ENCODE measurements around the gene LCE3A.
"Not testable (repeated sequence)": the region's sequence is repeated elsewhere in the genome, so short reads cannot be mapped to it uniquely, and the experiment has no call there.

Gene LCE3A

GRCh38 chr1:152622803-152623202 lies at the start of gene LCE3A:
TSS of gene LCE3A (minus strand) at chr1:152623103. CDS start at chr1:152623103, 0 bp downstream.
- no peak within 1 kb of the TSS for H3K27ac ChIP-seq (ENCODE audit: low read depth in 2 of 2, low read length in 2 of 2)
- peaks cover 0 to 3% of the 10 kb centered on the region in 2 donors for H3K9me3 ChIP-seq (ENCODE audit: control insufficient read depth in 2 of 2, low read length in 2 of 2)
- H3K36me3 ChIP-seq (ENCODE audit: control insufficient read depth in 2 of 2, insufficient read depth in 2 of 2, low read length in 2 of 2), result no peaks in the 10 kb centered on the region
- H3K27me3 ChIP-seq (ENCODE audit: control insufficient read depth in 2 of 2, insufficient read depth in 2 of 2, low read length in 2 of 2), result no peaks in the 10 kb centered on the region
- no peak within 1 kb of the TSS for H3K9ac ChIP-seq (ENCODE audit: low read depth in 1 of 2, low read length in 2 of 2)
- H3K4me1 ChIP-seq (ENCODE audit: control insufficient read depth in 2 of 2, insufficient read depth in 2 of 2, low read length in 2 of 2), result no peaks in the 10 kb centered on the region
- no peak within 1 kb of the TSS for H3K4me3 ChIP-seq (ENCODE audit: low read length in 2 of 2)

- Histone ChIP-seq H3K4me3 (ENCODE audit: low read length in 2 of 2) (no peak overlapping the region), H3K9me3 (ENCODE audit: control insufficient read depth in 2 of 2, low read length in 2 of 2) (no peaks in the 10 kb centered on the region), H3K36me3 (ENCODE audit: control insufficient read depth in 2 of 2, insufficient read depth in 2 of 2, low read length in 2 of 2) (no peaks in the 10 kb centered on the region), H3K27me3 (ENCODE audit: control insufficient read depth in 2 of 2, insufficient read depth in 2 of 2, low read length in 2 of 2) (peaks cover 0 to 3% of the 10 kb centered on the region in 2 donors), H3K27ac (ENCODE audit: low read depth in 2 of 2, low read length in 2 of 2) (no peak overlapping the region), H3K4me1 (ENCODE audit: control insufficient read depth in 2 of 2, insufficient read depth in 2 of 2, low read length in 2 of 2) (no peaks in the 10 kb centered on the region), H3K9ac (ENCODE audit: low read depth in 1 of 2, low read length in 2 of 2) (no peak overlapping the region)
Observed at GRCh38 chr1:152667648-152668047, 44.7 kb upstream of the LCE3A start.

- not testable (repeated sequence) for H3K9ac ChIP-seq (ENCODE audit: low read depth in 1 of 2, low read length in 2 of 2); H3K4me1 ChIP-seq (ENCODE audit: control insufficient read depth in 2 of 2, insufficient read depth in 2 of 2, low read length in 2 of 2); H3K36me3 ChIP-seq (ENCODE audit: control insufficient read depth in 2 of 2, insufficient read depth in 2 of 2, low read length in 2 of 2); H3K27me3 ChIP-seq (ENCODE audit: control insufficient read depth in 2 of 2, insufficient read depth in 2 of 2, low read length in 2 of 2); H3K9me3 ChIP-seq (ENCODE audit: control insufficient read depth in 2 of 2, low read length in 2 of 2); H3K27ac ChIP-seq (ENCODE audit: low read depth in 2 of 2, low read length in 2 of 2); H3K4me3 ChIP-seq (ENCODE audit: low read length in 2 of 2)
Observed at GRCh38 chr1:152666171-152666570, 43.3 kb upstream of the LCE3A start.

- Histone ChIP-seq H3K4me1 (ENCODE audit: control insufficient read depth in 2 of 2, insufficient read depth in 2 of 2, low read length in 2 of 2) (no peaks in the 10 kb centered on the region), H3K36me3 (ENCODE audit: control insufficient read depth in 2 of 2, insufficient read depth in 2 of 2, low read length in 2 of 2) (no peaks in the 10 kb centered on the region), H3K27me3 (ENCODE audit: control insufficient read depth in 2 of 2, insufficient read depth in 2 of 2, low read length in 2 of 2) (peaks cover 0 to 3% of the 10 kb centered on the region in 2 donors), H3K9me3 (ENCODE audit: control insufficient read depth in 2 of 2, low read length in 2 of 2) (no peaks in the 10 kb centered on the region), H3K27ac (ENCODE audit: low read depth in 2 of 2, low read length in 2 of 2) (no peak within 1 kb of the TSS), H3K4me3 (ENCODE audit: low read length in 2 of 2) (no peak within 1 kb of the TSS), H3K9ac (ENCODE audit: low read depth in 1 of 2, low read length in 2 of 2) (no peak within 1 kb of the TSS)
Observed at GRCh38 chr1:152663098-152663497, 40.2 kb upstream of the LCE3A start, which contains the start of gene LCE2D. TSS of gene LCE2D (plus strand) at chr1:152663380. CDS start at chr1:152664106, 726 bp downstream.

DNA sequence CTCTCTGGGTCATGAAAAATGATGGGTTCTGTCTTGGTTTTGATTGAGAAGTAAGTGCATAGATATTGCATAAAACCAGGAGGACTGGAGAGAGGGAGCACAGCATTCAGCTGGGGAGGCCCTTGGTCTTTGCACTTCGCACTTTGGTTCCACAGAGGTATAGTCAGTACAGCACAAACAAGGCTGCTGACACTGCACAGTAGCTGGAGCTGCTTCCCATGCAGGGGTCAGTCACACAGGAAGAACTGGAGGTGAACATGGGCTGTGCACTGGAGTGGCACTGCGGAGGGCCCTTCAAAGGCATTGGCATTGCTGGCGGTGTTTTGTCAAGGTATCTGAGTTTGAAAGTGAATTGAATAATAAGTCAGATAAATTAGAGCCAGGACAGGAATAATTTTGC lies 35.7 kb upstream of the LCE3A start:
- Histone ChIP-seq H3K4me3 (ENCODE audit: low read length in 2 of 2) (no peak overlapping the region), H3K27ac (ENCODE audit: low read depth in 2 of 2, low read length in 2 of 2) (no peak overlapping the region), H3K4me1 (ENCODE audit: control insufficient read depth in 2 of 2, insufficient read depth in 2 of 2, low read length in 2 of 2) (no peaks in the 10 kb centered on the region), H3K9me3 (ENCODE audit: control insufficient read depth in 2 of 2, low read length in 2 of 2) (no peaks in the 10 kb centered on the region), H3K27me3 (ENCODE audit: control insufficient read depth in 2 of 2, insufficient read depth in 2 of 2, low read length in 2 of 2) (peaks cover 0 to 3% of the 10 kb centered on the region in 2 donors), H3K9ac (ENCODE audit: low read depth in 1 of 2, low read length in 2 of 2) (no peak overlapping the region), H3K36me3 (ENCODE audit: control insufficient read depth in 2 of 2, insufficient read depth in 2 of 2, low read length in 2 of 2) (no peaks in the 10 kb centered on the region)

DNA sequence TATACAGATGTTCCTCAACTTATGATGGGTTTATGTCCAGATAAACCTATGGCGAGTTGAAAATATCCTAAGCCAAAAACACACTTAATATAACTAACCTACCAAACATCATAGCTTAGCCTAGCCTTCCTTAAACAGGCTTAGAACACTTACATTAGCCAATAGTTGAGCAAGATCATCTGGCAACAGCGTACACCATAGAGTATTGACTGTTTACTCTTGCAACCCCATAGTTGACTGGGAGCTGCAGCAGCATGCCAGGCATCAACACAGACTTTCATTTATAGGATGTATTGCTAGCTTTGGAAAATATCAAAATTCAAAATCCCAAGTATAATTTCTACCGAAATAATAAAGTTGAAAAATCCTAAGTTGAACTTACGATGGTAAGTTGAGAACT lies 34.8 kb upstream of the LCE3A start:
- Histone ChIP-seq H3K36me3 (ENCODE audit: control insufficient read depth in 2 of 2, insufficient read depth in 2 of 2, low read length in 2 of 2) (no peaks in the 10 kb centered on the region), H3K4me3 (ENCODE audit: low read length in 2 of 2) (no peak overlapping the region), H3K9ac (ENCODE audit: low read depth in 1 of 2, low read length in 2 of 2) (no peak overlapping the region), H3K4me1 (ENCODE audit: control insufficient read depth in 2 of 2, insufficient read depth in 2 of 2, low read length in 2 of 2) (no peaks in the 10 kb centered on the region), H3K27me3 (ENCODE audit: control insufficient read depth in 2 of 2, insufficient read depth in 2 of 2, low read length in 2 of 2) (peaks cover 0 to under 1% of the 10 kb centered on the region in 2 donors), H3K27ac (ENCODE audit: low read depth in 2 of 2, low read length in 2 of 2) (no peak overlapping the region), H3K9me3 (ENCODE audit: control insufficient read depth in 2 of 2, low read length in 2 of 2) (no peaks in the 10 kb centered on the region)

GRCh38 chr1:152656459-152656858 lies 33.6 kb upstream of the LCE3A start:
- Histone ChIP-seq H3K36me3 (ENCODE audit: control insufficient read depth in 2 of 2, insufficient read depth in 2 of 2, low read length in 2 of 2) (no peaks in the 10 kb centered on the region), H3K4me1 (ENCODE audit: control insufficient read depth in 2 of 2, insufficient read depth in 2 of 2, low read length in 2 of 2) (no peaks in the 10 kb centered on the region), H3K27ac (ENCODE audit: low read depth in 2 of 2, low read length in 2 of 2) (no peak overlapping the region), H3K9me3 (ENCODE audit: control insufficient read depth in 2 of 2, low read length in 2 of 2) (no peaks in the 10 kb centered on the region), H3K27me3 (ENCODE audit: control insufficient read depth in 2 of 2, insufficient read depth in 2 of 2, low read length in 2 of 2) (no peaks in the 10 kb centered on the region), H3K4me3 (ENCODE audit: low read length in 2 of 2) (no peak overlapping the region), H3K9ac (ENCODE audit: low read depth in 1 of 2, low read length in 2 of 2) (no peak overlapping the region)

DNA sequence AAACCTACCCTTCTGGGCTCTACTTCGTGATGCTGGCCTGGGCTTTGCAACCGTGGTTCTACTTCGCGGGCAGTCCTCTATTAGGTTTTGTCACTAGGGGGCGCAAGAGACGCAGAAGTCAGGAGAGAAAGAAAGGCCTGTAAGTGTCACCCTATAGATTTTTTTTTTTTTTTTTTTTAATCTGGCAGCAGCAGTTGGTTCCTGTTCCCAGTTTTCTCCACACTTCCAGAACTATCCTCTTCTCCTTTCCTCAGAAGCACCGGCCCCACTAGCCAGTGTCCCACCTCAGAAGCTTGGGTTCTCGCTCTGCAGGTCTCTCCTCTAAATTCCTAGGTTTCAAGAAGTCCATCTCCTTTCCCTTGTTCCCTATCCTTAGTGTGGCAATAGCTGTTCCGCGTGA lies 31.2 kb upstream of the LCE3A start:
- no peak overlapping the region for H3K9ac ChIP-seq (ENCODE audit: low read depth in 1 of 2, low read length in 2 of 2)
- H3K4me3 ChIP-seq (ENCODE audit: low read length in 2 of 2), result no peak overlapping the region
- H3K36me3 ChIP-seq (ENCODE audit: control insufficient read depth in 2 of 2, insufficient read depth in 2 of 2, low read length in 2 of 2), result no peaks in the 10 kb centered on the region
- no peaks in the 10 kb centered on the region for H3K9me3 ChIP-seq (ENCODE audit: control insufficient read depth in 2 of 2, low read length in 2 of 2)
- H3K4me1 ChIP-seq (ENCODE audit: control insufficient read depth in 2 of 2, insufficient read depth in 2 of 2, low read length in 2 of 2), result no peaks in the 10 kb centered on the region
- H3K27me3 ChIP-seq (ENCODE audit: control insufficient read depth in 2 of 2, insufficient read depth in 2 of 2, low read length in 2 of 2), result no peaks in the 10 kb centered on the region
- H3K27ac ChIP-seq (ENCODE audit: low read depth in 2 of 2, low read length in 2 of 2), result no peak overlapping the region

DNA sequence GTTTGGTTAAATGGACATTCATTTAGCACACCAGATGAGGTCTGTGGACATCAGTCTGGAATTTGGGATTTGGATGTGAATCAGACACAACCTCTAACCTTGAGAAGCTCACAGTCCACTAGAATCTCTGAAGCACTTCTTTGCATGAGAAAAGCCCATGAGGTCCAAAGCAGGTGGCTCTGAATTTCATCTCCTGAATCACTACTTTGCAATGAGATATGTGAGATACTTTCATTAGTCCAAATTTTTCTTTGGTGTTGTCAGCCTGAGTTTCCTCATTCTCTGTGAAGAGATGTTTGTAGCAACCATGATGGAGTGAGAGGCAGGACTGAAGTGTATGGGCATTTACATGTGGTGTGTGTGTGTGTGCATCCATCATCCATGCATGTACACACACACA lies 23.8 kb upstream of the LCE3A start:
- H3K27ac ChIP-seq (ENCODE audit: low read depth in 2 of 2, low read length in 2 of 2), result no peak overlapping the region
- no peaks in the 10 kb centered on the region for H3K9me3 ChIP-seq (ENCODE audit: control insufficient read depth in 2 of 2, low read length in 2 of 2)

DNA sequence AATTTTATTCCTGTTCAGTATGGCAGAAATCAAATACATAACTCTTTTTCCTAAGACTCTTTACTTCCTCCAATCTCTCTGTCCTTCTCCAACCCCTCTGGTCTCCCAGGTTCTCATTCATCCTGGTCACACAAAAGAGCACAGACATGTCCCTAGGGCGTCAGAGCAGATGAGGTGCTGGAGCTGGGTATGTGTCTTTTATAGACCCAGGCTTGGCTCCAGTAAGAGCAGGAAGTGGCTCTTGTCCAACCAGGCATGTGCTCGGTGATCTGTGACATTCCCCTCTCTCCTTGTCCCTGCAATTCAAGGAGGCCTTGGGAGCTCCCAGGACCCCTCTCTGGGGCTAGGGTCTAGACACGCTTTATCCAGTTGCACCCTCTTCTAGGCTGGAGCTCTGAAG lies 22.2 kb upstream of the LCE3A start:
- no peak overlapping the region for H3K27ac ChIP-seq (ENCODE audit: low read depth in 2 of 2, low read length in 2 of 2)
- H3K36me3 ChIP-seq (ENCODE audit: control insufficient read depth in 2 of 2, insufficient read depth in 2 of 2, low read length in 2 of 2), result no peaks in the 10 kb centered on the region
- no peaks in the 10 kb centered on the region for H3K27me3 ChIP-seq (ENCODE audit: control insufficient read depth in 2 of 2, insufficient read depth in 2 of 2, low read length in 2 of 2)
- no peak overlapping the region for H3K9ac ChIP-seq (ENCODE audit: low read depth in 1 of 2, low read length in 2 of 2)
- no peaks in the 10 kb centered on the region for H3K9me3 ChIP-seq (ENCODE audit: control insufficient read depth in 2 of 2, low read length in 2 of 2)
- H3K4me1 ChIP-seq (ENCODE audit: control insufficient read depth in 2 of 2, insufficient read depth in 2 of 2, low read length in 2 of 2), result no peaks in the 10 kb centered on the region
- H3K4me3 ChIP-seq (ENCODE audit: low read length in 2 of 2), result no peak overlapping the region

More for the DNA sequence above, 23.8 kb upstream of the LCE3A start:
- H3K9ac ChIP-seq (ENCODE audit: low read depth in 1 of 2, low read length in 2 of 2), result no peak overlapping the region
- H3K36me3 ChIP-seq (ENCODE audit: control insufficient read depth in 2 of 2, insufficient read depth in 2 of 2, low read length in 2 of 2), result no peaks in the 10 kb centered on the region
- H3K4me1 ChIP-seq (ENCODE audit: control insufficient read depth in 2 of 2, insufficient read depth in 2 of 2, low read length in 2 of 2), result no peaks in the 10 kb centered on the region
- H3K4me3 ChIP-seq (ENCODE audit: low read length in 2 of 2), result no peak overlapping the region
- no peaks in the 10 kb centered on the region for H3K27me3 ChIP-seq (ENCODE audit: control insufficient read depth in 2 of 2, insufficient read depth in 2 of 2, low read length in 2 of 2)

DNA sequence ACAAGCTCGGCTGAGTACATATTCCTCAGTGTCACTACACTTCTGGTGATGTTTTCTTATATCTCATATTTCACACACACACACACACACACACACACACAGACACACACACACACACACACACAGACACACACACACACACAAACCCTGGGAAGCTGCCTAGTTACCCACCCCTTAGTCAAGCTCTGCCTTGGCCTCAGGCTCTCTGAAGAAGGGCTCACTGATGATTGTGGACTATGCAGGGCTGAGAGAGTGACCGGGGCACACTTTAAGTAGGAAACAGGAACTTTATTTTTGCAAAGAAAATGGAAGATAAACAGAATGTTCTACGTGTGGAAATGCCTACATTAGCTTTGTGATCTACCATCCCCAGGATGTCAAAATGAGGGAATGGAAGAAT lies 21.0 kb upstream of the LCE3A start:
- H3K9ac ChIP-seq (ENCODE audit: low read depth in 1 of 2, low read length in 2 of 2), result no peak overlapping the region
- no peaks in the 10 kb centered on the region for H3K4me1 ChIP-seq (ENCODE audit: control insufficient read depth in 2 of 2, insufficient read depth in 2 of 2, low read length in 2 of 2)
- no peaks in the 10 kb centered on the region for H3K27me3 ChIP-seq (ENCODE audit: control insufficient read depth in 2 of 2, insufficient read depth in 2 of 2, low read length in 2 of 2)
- no peak overlapping the region for H3K4me3 ChIP-seq (ENCODE audit: low read length in 2 of 2)
- H3K9me3 ChIP-seq (ENCODE audit: control insufficient read depth in 2 of 2, low read length in 2 of 2), result no peaks in the 10 kb centered on the region
- no peaks in the 10 kb centered on the region for H3K36me3 ChIP-seq (ENCODE audit: control insufficient read depth in 2 of 2, insufficient read depth in 2 of 2, low read length in 2 of 2)
- H3K27ac ChIP-seq (ENCODE audit: low read depth in 2 of 2, low read length in 2 of 2), result no peak overlapping the region
